WTC11 (cell line): ENCODE data around the gene F2RL3. TPM values are rescaled to one million over a fixed set of nuclear protein-coding genes. Genes with fewer than 3 reads are reported as not detected.

ENCODE experiments used
- ATAC-seq: fragments of 200-7000 bp; cut with Tn5 transposase; 2 replicates; pipeline ENCODE4 v1.10.0; 2021; ENCODE audit warnings: mild to moderate bottlenecking, moderate library complexity
- CTCF ChIA-PET: fragments of 300-600 bp; sonication (Branson Sonifier 250); formaldehyde crosslinking; loops from one replicate; lab custom pipeline; 2021; ENCODE audit warnings: antibody characterized with exemption; lab: Charles Lee
- POLR2A ChIA-PET: fragments of 350-600 bp; sonication (Branson Sonifier 250); formaldehyde crosslinking; loops from one replicate; lab custom pipeline; 2021; ENCODE audit warnings: antibody characterized with exemption; lab: Charles Lee
- DNase-seq: peaks from one replicate; pipeline ENCODE4 v3.0.0; 2021; ENCODE audit warnings: low spot score
- H3K27ac Mint-ChIP-seq: 2 replicates; pipeline ENCODE4 v1.8.0; 2021; ENCODE audit warnings: mixed read lengths
- H3K27me3 Mint-ChIP-seq: 2 replicates; pipeline ENCODE4 v1.8.0; 2021; ENCODE audit warnings: low read depth, mild to moderate bottlenecking, moderate library complexity, mixed read lengths
- H3K36me3 Mint-ChIP-seq: 2 replicates; pipeline ENCODE4 v1.8.0; 2021; ENCODE audit warnings: mixed read lengths
- H3K4me1 Mint-ChIP-seq: 2 replicates; pipeline ENCODE4 v1.8.0; 2022; ENCODE audit warnings: mixed read lengths
- H3K4me3 Mint-ChIP-seq: 2 replicates; pipeline ENCODE4 v1.8.0; 2021; ENCODE audit warnings: mild to moderate bottlenecking, moderate library complexity, mixed read lengths
- H3K9me3 Mint-ChIP-seq: 2 replicates; pipeline ENCODE4 v1.8.0; 2021; ENCODE audit warnings: mixed read lengths
- AR ChIP-seq: fragments of 250-450 bp; sonication (Bioruptor Pico); IDR thresholded peaks from 2 replicates; pipeline ENCODE4 v1.9.0; 2021; ENCODE audit warnings: mild to moderate bottlenecking
- ARID4B ChIP-seq: sonication (generic); formaldehyde crosslinking; IDR thresholded peaks from 2 replicates; pipeline ENCODE4 v1.8.0; 2023; ENCODE audit warnings: missing genetic modification reagents, mild to moderate bottlenecking, borderline replicate concordance
- CBFB ChIP-seq: sonication (generic); formaldehyde crosslinking; IDR thresholded peaks from 2 replicates; pipeline ENCODE4 v1.8.1; 2022; ENCODE audit warnings: mild to moderate bottlenecking, low read depth, missing genetic modification reagents
- CREB1 ChIP-seq: sonication (generic); formaldehyde crosslinking; IDR thresholded peaks from 2 replicates; pipeline ENCODE4 v1.8.0; 2023; ENCODE audit warnings: mild to moderate bottlenecking, missing genetic modification reagents
- HMGA2 ChIP-seq: fragments of 250-450 bp; sonication (Bioruptor Pico); IDR thresholded peaks from 2 replicates; pipeline ENCODE4 v1.4.0; 2021; ENCODE audit warnings: mild to moderate bottlenecking, moderate library complexity
- MAX ChIP-seq: sonication (generic); formaldehyde crosslinking; IDR thresholded peaks from 2 replicates; pipeline ENCODE4 v1.8.0; 2022; ENCODE audit warnings: mild to moderate bottlenecking, missing genetic modification reagents
- MXD4 ChIP-seq: fragments of 250-450 bp; sonication (Bioruptor Pico); IDR thresholded peaks from 2 replicates; pipeline ENCODE4 v1.8.0; 2021; ENCODE audit warnings: mild to moderate bottlenecking, moderate library complexity, borderline replicate concordance
- NR3C1 ChIP-seq: sonication (generic); formaldehyde crosslinking; conservative IDR thresholded peaks from 2 replicates; pipeline ENCODE4 v1.8.1; 2023; ENCODE audit warnings: low read depth, mild to moderate bottlenecking, missing genetic modification reagents
- SMAD3 ChIP-seq: sonication (generic); formaldehyde crosslinking; IDR thresholded peaks from 2 replicates; pipeline ENCODE4 v1.8.0; 2022; ENCODE audit warnings: missing genetic modification reagents, mild to moderate bottlenecking, borderline replicate concordance
- ZMAT4 ChIP-seq: fragments of 250-450 bp; sonication (Bioruptor Pico); IDR thresholded peaks from 2 replicates; pipeline ENCODE4 v1.9.0; 2021; ENCODE audit warnings: mild to moderate bottlenecking
- ZNF121 ChIP-seq: sonication (generic); formaldehyde crosslinking; IDR thresholded peaks from 2 replicates; pipeline ENCODE4 v1.8.0; 2023; ENCODE audit warnings: missing genetic modification reagents
- ZNF416 ChIP-seq: fragments of 250-450 bp; sonication (Bioruptor Pico); IDR thresholded peaks from 2 replicates; pipeline ENCODE4 v1.9.0; 2021; ENCODE audit warnings: mild to moderate bottlenecking, inconsistent platforms
- total RNA-seq: library from RNA; stranded (reverse); gene quantifications from 3 replicates; pipeline ENCODE4 v1.2.3, GENCODE V29; 2021
- TF ChIP-seq, protein P1 (sequence below): fragments of 200-600 bp; IDR thresholded peaks from 2 replicates; pipeline ENCODE4 v1.8.0; 2022; ENCODE audit warnings: antibody characterized with exemption
- TF ChIP-seq, protein P2 (sequence below): sonication (generic); formaldehyde crosslinking; IDR thresholded peaks from 2 replicates; pipeline ENCODE4 v1.8.1; 2023; ENCODE audit warnings: mild to moderate bottlenecking, moderate library complexity, missing genetic modification reagents
- TF ChIP-seq, protein P3 (sequence below): sonication (generic); formaldehyde crosslinking; IDR thresholded peaks from 2 replicates; pipeline ENCODE4 v1.8.0; 2023; ENCODE audit warnings: missing genetic modification reagents
- TF ChIP-seq, protein P4 (sequence below): sonication (generic); formaldehyde crosslinking; IDR thresholded peaks from 2 replicates; pipeline ENCODE4 v1.8.1; 2023; ENCODE audit warnings: mild to moderate bottlenecking, missing genetic modification reagents

The F2RL3 gene
- total RNA-seq, 1 experiment from 2014 or later: 0.11 TPM

GRCh38 chr19:16899566-16900075 lies 10.8 kb downstream of the F2RL3 start:
- peak overlapping the region; percentile 27 for H3K4me3 Mint-ChIP-seq
- H3K36me3 Mint-ChIP-seq: no peaks in the 10 kb centered on the region
- TF ChIP-seq ZNF416: no peak
- TF ChIP-seq CREB1: no peak
- TF ChIP-seq, protein P1, sequence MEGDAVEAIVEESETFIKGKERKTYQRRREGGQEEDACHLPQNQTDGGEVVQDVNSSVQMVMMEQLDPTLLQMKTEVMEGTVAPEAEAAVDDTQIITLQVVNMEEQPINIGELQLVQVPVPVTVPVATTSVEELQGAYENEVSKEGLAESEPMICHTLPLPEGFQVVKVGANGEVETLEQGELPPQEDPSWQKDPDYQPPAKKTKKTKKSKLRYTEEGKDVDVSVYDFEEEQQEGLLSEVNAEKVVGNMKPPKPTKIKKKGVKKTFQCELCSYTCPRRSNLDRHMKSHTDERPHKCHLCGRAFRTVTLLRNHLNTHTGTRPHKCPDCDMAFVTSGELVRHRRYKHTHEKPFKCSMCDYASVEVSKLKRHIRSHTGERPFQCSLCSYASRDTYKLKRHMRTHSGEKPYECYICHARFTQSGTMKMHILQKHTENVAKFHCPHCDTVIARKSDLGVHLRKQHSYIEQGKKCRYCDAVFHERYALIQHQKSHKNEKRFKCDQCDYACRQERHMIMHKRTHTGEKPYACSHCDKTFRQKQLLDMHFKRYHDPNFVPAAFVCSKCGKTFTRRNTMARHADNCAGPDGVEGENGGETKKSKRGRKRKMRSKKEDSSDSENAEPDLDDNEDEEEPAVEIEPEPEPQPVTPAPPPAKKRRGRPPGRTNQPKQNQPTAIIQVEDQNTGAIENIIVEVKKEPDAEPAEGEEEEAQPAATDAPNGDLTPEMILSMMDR: peak; percentile 49; the same call in 1 of the 2 replicates
- no peak for TF ChIP-seq NR3C1 (CRISPR knock-in tag)
- no peak for TF ChIP-seq SMAD3 (CRISPR knock-in tag)
- TF ChIP-seq, protein P2, sequence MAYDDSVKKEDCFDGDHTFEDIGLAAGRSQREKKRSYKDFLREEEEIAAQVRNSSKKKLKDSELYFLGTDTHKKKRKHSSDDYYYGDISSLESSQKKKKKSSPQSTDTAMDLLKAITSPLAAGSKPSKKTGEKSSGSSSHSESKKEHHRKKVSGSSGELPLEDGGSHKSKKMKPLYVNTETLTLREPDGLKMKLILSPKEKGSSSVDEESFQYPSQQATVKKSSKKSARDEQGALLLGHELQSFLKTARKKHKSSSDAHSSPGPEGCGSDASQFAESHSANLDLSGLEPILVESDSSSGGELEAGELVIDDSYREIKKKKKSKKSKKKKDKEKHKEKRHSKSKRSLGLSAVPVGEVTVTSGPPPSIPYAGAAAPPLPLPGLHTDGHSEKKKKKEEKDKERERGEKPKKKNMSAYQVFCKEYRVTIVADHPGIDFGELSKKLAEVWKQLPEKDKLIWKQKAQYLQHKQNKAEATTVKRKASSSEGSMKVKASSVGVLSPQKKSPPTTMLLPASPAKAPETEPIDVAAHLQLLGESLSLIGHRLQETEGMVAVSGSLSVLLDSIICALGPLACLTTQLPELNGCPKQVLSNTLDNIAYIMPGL (CRISPR knock-in tag): no peak
- TF ChIP-seq ZNF121 (CRISPR knock-in tag): no peak
- peaks cover 4% of the 10 kb centered on the region; the same call in 1 of the 2 replicates for H3K4me1 Mint-ChIP-seq
- no peak overlapping the region for H3K27ac Mint-ChIP-seq
- H3K9me3 Mint-ChIP-seq: peaks cover 4% of the 10 kb centered on the region
- ChIA-PET CTCF (interaction anchor here (0.6 to 1.8 kb wide), 6 partner anchors 9 to 185 kb away, joined by 3 to 8 read pairs (median 5); no protein-coding TSS in a partner anchor), POLR2A (no interaction called here)
- ATAC-seq (peak; percentile 7), DNase-seq (peak; percentile 72)
- peaks cover 32% of the 10 kb centered on the region for H3K27me3 Mint-ChIP-seq

GRCh38 chr19:16901491-16902175 lies 12.8 kb downstream of the F2RL3 start:
- H3K36me3 Mint-ChIP-seq: no peaks in the 10 kb centered on the region
- no peak overlapping the region for H3K4me3 Mint-ChIP-seq
- no peaks in the 10 kb centered on the region for H3K4me1 Mint-ChIP-seq
- ChIA-PET CTCF (interaction anchor here (1.8 kb wide), 1 partner anchor 187 kb away, joined by 4 read pairs; no protein-coding TSS in a partner anchor), POLR2A (no interaction called here)
- H3K27ac Mint-ChIP-seq: no peak overlapping the region
- ATAC-seq (no peak), DNase-seq (no peak)
- peaks cover 6% of the 10 kb centered on the region for H3K9me3 Mint-ChIP-seq
- peaks cover 25% of the 10 kb centered on the region for H3K27me3 Mint-ChIP-seq
- no peak for TF ChIP-seq ZMAT4 (CRISPR knock-in tag)
- TF ChIP-seq ARID4B (CRISPR knock-in tag): no peak
- no peak for TF ChIP-seq MAX (CRISPR knock-in tag)
- TF ChIP-seq, protein P3, sequence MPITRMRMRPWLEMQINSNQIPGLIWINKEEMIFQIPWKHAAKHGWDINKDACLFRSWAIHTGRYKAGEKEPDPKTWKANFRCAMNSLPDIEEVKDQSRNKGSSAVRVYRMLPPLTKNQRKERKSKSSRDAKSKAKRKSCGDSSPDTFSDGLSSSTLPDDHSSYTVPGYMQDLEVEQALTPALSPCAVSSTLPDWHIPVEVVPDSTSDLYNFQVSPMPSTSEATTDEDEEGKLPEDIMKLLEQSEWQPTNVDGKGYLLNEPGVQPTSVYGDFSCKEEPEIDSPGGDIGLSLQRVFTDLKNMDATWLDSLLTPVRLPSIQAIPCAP: no peak
- no peak for TF ChIP-seq CBFB (CRISPR knock-in tag)
- TF ChIP-seq HMGA2 (CRISPR knock-in tag): no peak
- no peak for TF ChIP-seq AR
- TF ChIP-seq, protein P4, sequence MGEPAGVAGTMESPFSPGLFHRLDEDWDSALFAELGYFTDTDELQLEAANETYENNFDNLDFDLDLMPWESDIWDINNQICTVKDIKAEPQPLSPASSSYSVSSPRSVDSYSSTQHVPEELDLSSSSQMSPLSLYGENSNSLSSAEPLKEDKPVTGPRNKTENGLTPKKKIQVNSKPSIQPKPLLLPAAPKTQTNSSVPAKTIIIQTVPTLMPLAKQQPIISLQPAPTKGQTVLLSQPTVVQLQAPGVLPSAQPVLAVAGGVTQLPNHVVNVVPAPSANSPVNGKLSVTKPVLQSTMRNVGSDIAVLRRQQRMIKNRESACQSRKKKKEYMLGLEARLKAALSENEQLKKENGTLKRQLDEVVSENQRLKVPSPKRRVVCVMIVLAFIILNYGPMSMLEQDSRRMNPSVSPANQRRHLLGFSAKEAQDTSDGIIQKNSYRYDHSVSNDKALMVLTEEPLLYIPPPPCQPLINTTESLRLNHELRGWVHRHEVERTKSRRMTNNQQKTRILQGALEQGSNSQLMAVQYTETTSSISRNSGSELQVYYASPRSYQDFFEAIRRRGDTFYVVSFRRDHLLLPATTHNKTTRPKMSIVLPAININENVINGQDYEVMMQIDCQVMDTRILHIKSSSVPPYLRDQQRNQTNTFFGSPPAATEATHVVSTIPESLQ (CRISPR knock-in tag): no peak
- TF ChIP-seq MXD4: no peak
